ENCODE data around the gene UBE2H.

The UBE2H gene

DNA sequence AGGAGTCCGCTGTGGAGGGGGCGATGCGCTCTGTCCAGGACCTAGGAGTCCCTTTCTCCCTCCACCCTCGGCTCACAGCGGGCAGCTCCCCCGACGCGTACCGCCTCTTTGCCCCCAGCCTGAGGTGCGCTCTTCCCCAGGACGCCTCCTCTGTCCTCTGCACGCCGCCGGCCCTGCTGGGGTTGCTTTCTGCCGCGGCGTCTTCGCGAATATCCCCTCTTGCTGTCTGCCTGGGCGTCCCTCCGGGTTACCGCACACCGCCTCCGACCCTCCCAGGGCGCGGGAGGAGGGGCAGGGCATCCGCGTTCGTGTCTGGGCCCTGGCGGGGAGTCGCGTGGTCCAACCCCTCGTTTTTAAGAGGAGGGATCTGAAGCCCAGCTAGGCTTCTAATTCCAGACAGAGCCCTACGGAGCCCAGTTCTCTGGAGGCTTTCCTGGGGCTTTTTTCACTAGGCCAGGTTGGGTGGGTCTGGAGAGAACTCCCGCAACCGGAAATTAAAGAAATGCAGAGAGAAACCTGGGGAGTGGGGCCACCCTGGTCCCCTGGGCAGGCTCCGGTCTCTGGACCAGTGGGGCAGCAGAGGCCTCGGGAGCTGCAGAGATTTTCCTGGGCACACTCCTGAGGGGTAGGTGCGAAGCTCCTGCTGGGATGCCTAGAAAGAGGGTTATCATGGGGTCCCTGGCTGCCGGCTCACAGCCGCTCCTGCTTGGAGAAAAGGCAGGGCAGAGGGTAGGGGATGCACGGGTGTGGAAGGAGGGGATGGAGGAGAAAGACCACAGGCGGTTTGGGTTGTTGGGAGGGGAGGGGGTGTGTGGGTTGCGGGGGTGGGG lies 166.9 kb downstream of the UBE2H start:
- DNase-seq (ENCODE audit: low spot score) = no peak

DNA sequence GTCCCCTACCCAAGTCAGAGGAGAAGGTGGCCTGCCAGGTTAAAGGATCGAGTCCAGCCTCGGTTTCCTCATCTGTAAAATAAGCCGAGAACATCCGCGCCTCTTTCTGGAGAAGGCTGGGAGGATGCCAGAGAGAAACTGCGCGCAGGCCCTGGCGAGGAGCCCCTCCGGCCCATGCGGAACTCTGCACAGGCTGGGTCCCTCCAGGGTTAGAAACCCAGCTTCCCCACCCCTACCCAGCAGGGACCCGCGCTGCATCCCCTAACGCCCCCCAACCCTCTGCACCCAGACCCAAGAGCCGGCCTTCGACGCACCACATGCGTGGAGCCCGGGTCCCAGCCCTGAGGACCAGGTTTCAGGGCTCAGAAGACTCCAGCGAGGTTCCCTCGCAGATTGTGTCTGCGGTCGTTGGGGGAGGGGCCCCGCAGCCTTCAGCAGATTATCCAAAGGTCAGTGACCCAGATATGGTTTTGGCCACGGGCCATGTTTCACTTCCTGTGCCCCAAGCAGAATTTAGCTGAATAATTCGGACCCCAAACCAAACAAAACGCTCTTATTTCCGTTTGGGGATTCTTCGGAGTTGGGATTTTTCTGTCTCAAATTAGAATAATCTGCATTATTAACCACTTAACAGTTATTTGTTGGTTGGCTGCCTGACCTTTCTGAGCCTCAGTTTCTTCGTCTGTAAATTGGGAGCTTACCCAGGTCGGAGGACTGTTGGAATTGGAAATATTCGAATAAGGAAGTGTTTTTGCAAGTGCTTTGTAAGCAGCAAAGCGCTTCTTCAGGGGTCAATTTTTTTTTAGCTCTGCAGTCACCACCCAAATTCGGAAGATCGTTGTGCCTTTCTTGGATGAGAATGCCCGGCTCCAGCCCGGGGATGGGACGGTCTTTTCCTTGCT lies 167.7 kb downstream of the UBE2H start:
- no peak for DNase-seq (ENCODE audit: low spot score)

DNA sequence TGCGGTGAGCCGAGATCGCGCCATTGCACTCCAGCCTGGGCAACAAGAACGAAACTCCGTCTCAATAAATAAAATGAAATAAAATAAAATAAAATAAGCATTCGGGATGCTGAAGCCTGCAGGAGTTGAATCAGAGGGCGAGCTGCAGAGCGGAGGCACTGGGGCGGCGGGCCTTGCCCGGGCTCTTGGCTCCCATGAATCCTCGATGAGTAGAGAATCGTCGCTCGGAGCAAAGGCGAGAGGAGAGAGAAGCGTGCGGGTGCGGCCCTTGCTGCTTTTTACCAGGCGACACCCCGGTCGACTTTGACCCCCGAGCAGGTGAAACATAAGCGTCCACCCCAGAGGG lies 168.3 kb downstream of the UBE2H start:
- no peak for DNase-seq (ENCODE audit: low spot score)

DNA sequence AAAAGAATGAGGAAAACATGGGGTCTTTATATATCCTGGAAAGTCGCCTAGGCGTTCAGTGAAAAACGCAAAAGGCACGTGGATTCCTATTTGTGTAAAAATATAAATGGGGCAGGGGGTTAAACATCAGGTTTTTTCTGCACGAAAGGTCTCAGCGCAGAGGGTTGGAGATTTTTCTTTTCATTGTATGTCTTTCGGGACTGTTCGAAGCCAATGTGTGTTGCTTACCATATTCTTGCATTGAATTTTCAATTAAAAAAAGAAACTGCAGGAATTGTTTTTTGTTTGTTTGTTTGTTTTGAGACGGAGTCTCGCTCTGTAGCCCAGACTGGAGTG lies 169.2 kb downstream of the UBE2H start:
- DNase-seq (ENCODE audit: low spot score) = no peak

DNA sequence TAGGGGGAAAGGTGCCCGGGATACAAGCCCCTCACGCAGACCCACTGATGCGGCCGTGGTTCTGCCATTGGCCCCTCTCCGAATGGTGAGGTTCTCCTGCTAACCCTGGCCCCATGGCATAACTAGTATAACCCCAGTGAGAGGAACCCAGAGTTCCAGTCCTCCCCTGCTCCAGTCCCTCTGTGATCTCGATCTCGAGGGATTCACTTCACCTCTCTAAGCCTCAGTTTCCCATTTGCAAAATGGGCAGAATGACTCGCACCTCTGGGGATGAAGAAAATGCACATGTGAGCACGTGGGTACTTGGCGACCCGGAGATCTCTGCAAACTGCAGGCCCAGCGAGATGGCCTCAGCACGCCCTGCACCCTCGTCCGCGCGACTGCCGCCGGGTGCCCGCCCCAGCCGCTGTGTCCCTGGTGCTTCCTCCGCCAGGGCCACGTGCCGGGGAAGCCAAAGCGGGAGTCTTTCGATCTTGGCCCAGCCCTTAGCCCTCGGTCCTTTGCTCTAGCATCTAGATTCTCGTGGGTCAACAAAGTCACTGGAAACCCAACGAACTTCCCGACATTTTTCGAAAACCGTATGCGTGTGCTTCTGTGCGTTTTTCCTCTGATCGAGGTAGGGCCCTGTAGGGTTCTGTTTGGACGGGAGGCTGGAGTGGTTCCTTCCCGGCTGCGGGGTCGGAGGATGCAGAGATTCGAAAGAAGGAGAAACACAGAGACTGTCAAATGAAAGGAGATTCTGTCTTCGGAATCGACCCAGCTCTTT lies 169.8 kb downstream of the UBE2H start:
- no peak for DNase-seq (ENCODE audit: low spot score)

DNA sequence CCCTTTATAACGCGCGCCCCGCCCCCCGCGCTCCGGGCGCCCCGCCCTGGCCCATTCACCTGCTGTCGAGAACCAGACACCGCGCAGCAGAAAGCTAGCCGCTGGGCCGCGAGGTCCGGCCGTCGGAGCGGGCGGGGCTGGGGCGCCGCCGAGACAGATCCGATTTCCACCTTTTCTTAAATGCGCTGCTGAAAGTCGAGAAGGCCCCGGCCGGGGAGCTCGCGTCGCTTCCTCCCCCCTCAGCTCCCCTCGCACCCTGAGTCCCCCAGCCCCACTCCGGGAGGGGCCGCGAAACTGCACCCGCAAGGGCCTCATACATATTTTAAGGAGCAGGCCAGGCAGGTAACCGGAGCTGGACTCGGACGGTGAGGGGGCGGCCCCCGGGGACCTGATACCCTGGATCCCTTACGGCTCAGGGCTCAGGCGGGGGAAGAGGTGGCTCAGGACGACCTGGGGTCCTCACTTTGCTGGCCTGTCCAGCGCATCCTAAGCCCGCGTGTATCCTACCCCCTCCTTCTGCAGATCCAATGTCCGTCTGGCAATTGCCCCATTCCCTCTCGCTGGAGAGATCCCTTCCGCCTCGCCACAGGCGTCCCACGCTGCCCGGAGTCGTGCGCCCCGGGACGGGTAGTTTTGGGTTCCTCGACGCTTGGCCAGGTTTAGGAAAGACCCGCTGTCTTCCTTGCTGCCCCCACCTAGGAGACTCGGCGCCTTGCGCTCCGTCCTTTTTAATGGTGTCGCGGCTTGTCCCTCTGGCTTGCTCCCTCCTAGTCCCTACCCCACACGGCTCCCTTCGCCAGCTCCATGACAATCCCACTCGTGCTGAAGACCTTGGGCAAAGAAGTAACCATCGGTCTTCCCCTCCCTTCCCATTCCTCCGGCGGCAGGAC lies 170.6 kb downstream of the UBE2H start:
- DNase-seq (ENCODE audit: low spot score) = no peak

DNA sequence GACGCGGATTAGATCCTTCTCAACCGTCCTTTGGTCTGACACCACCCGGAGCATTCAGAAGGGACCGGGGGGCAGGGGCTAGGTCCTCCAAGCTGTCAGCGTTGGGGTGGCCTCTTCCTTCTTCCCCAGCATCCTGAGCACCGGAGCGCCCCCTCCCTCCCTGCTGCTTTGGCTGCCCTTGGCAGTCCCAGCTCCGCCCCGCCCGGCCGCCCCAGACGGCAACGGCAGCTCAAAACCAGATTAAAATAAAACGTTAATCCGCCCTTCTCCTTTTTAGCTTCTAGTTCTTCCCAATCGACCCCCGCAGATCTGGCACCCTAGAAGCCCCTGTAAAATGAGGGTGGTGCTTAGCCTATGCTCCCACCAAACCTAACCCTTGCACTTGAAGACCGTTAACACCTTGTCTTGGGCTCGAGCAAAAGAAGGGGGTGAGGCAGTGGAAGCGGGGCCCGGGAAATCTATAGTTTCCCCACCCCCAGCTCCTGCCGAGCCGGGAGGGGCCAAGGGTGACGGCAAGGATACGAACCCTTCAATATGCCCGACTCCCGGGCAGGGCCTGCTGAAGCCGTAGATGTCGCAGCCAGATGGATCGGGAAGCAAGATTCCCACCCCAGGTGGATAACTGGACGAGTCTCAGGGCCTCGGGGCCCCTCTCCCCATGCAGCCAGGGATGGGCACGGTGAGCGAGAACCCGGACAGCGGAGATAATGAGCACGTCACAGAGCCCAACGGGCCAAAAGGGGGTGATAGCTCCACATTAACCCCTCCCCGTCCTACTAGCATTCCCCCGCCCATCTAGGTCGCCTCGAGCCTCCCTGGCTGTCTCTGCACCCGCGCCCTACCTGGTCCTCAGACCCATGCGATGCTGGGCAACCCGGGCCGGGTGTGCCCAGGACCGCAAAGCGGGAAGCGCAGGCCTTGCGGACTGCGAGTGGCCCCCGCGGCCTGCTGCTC lies 171.5 kb downstream of the UBE2H start:
- DNase-seq (ENCODE audit: low spot score) = peak; percentile 8
